HG03565 (cell line): ENCODE measurements around the gene MRPL37.
"Not testable (repeated sequence)": the region's sequence is repeated elsewhere in the genome, so short reads cannot be mapped to it uniquely, and the experiment has no call there.

Source experiments
- ATAC-seq: cut with Tn5 transposase; IDR thresholded peaks from one replicate; pipeline ENCODE4 v1.9.1; 2021; ENCODE audit warnings: mild to moderate bottlenecking, moderate library complexity; ENCODE audit not compliant: unreplicated experiment

MRPL37 gene

DNA sequence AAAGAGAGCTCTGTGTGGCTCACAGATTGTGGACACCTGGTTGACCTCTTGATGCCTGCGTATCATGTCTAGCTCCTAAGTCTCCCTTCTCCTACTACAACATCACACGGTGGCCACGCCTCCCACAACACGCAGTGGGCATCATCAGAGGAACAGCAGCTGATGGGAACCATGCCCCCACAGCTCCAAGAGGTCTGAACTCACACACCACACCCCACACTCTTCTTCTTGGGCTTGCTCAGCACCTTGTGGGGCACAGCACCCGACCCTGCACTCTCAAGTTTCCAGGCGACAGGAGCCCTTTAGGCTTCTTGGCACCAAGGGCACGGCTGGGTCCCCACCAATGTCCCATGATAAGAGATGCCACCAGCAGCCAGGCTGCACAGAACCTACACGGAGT is 28.4 kb upstream of the MRPL37 start:
- no peak for ATAC-seq

DNA sequence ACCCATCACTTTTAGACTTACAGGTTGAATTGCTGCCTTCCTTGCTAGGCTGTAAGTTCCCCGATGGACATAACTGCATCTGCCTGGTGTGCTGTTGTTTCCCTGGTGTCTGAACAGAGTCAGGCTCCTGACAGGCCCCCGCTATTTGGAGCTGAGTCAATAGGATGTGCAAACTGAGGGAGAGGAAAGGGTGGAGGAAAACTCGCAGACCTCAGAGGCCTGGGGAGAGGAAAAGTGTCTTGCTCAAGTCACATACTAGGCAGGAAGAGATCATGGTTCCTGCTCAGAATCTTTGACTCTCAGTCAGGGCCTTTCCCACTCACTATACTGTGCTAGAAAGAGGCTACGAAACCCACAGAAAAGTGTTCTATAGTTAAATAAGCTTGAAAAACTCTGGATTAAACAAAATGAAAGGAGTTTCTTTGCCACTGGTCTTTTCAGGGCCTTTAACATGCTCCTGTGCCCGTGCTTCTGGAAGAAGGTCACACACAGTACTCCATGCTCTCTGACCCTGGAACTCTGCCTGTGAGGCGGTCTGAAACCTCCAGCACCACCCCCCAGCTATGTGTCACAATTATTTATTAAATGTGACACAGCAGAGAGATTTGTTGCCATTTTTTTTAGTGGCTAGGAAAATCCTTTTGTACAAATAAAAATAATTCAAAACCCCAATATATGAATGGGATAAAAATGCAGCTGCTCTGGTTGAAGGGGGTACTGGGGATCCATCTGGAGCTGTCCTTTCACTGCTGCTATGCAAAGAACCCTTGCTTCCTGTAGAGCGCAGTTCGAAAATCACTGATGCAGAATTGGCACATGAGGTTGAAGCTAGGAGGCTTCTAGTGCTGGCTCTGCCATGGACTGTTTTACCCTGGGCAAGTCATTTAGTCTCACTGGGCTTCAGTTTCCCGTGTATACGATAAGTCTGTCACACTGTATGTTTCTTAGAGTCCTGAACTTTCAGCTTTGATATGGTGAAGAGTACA is 27.1 kb upstream of the MRPL37 start:
- no peak for ATAC-seq

DNA sequence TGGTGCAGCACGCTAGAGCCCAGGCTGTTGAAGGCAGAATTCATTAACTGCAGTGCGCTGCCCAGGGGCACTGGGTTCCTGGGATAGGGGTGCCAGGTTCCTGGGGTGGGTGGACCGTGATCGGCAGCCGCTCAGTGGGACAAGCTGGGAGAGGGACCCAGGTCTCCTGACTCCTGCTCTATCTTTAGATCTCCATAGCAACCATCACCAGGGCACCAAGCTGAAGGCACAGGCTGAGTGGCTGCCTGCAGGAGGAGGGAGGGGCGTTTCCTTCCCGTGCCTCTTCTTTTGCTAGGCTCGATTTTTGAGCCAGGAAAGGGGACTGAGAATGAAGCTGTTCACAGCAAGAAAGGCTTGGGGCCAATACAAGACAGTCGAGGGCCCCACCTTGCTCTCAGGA is 26.3 kb upstream of the MRPL37 start:
- no peak for ATAC-seq

DNA sequence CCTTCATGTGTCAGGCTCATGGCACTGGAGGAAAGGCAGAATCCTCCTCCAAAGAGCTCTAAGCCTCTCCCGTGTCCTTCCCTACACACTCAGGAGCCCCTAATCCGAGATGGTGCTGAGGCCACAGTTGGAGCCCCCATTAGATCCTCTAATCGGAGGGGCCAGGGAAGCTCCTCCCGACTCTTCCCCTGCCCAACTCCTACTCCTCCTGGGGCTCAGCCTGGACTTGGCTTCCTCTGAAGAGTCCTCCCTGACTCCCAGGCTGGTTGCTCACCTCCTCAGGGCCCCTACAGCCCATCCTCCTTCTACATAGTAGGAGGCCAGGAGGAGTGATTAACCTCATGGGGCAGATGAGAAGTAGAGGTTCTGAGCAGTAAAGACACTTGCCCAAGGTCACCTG is 25.9 kb upstream of the MRPL37 start:
- no peak for ATAC-seq

DNA sequence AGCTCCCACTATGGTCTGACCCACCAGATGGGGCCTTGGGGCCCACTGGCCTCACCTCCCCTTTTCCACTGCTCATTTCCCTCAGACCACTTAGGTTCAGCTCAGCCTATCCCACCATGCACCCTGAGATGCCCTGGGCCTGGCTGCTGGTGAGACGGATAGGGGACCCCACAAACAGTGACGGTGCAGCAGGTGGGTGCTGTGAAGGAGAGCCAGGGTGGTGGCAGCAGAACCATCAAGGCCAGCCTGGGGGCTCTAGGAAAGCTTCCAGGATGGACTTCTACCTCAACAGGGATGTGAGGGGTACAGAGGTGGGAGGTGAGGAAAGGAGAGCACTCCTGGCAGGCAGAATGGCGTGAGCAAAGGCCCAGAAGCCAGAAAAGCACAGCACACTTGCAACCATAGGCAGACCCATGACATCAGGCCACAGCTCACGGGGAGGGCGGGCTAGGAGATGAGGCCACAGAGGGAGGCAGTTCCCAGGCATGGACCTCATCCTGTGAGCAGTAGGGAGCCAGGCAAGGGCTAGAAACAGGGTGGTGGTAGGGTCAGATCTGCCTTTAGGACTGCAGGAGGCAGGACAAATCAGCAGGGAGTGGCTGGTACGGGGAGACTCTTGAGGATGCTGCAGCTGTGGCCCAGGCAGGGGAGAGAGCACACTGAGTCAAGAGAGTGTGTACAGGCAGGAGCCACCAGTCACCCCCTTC is 23.2 kb upstream of the MRPL37 start:
- no peak for ATAC-seq

DNA sequence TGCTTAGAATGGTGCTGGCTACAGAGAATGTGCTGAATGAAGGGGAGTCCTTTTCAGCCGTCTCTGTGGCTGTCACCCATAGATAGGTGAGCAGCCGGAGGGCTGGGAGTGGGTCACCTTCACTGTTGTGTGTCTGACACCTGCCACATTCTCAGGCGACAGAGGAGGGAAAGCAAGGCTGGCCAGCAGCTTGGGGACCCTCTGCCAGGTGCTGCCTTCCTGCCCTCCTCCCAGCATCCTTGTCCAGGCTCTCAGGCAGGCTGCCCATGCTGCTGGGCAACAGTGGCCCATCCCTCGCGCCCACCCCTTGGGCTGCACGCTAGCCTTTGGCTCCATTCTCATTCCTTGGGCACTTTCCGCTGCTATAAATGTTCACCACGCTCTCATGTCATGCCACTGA is 22.2 kb upstream of the MRPL37 start:
- ATAC-seq: no peak

DNA sequence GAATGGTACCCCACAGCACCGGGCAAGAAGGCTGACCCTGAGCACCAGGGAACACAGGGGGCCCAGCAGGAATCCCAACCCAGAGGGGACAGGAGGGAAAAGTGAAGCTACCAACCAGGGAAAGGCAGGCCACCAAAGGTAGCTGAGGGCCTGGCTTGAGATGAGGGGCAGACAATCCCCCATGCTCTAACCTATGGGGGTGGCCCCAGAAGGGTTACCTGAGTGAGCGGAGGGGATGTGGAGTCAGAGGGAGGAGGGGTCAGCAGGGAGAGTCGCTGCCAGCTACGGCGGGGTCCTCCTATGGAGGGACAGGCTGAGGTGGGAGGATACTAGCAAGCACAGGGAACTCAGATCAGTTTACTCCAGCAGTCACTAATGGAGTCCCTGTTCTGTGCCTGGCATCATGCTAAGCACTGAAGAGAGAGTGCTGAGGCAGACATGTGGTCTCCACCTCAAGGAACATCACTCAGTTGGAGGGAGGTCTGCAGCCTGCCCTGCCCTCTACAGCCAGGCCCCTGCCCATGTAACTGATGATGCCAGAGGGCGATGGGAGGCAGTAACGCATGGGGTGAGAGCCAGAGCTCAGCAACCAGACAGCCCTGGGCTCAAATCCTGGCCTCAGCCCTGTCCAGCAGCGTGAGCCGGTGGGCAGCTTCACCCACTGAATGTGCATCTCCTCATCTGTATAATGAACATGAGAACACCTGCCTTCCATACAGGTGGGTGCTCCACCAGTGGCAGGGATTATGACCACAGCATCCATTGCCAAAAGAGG is 21.5 kb upstream of the MRPL37 start:
- ATAC-seq: no peak

DNA sequence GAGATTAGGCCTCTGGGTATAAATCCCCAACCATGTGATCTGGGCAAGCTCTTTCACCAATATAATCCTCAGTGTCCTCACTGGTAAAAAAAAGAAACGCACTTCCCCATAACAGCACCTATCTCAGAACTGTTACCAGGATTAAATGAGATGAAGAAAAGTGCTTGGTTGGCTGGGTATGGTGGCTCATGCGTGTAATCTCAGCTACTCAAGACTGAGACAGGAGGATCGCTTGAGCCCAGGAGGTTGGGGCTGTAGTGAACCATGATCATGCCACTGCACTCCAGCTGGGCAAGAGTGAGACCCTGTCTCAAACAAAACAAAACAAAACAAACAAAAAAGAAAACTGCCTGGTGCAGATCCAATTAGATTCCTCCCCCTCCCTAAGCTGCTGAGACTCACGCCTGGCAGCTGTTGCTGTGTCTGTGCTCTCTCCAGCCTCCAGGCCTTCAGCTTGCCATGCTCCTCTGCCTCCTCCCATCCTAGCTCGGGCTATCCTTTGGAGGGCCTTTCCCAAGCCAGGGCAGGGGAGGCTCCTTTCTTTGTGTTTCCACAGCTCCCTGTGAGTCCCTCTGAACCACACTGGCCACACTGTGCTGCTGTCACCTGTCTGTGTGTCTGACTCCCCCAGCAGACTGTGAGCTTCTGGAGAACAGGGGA is 19.1 kb upstream of the MRPL37 start:
- no peak for ATAC-seq

DNA sequence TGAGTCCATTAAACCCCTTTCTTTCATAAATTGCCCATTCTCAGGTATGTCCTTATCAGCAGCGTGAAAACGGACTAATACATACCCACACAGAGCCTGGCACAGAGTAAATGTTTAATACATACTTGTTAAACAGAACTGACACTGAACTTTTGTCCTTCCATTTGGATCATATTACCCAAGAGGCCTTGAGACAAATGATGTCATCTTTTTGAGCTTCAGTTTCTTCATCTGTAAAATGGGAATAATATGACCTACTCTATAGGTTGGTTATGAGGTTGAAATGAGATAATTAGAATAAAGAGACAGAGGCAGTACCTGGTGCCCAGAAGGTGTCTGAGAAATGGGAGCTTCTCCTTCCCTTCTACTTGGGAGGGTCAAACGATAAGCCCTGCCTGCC is 13.9 kb upstream of the MRPL37 start:
- no peak for ATAC-seq

DNA sequence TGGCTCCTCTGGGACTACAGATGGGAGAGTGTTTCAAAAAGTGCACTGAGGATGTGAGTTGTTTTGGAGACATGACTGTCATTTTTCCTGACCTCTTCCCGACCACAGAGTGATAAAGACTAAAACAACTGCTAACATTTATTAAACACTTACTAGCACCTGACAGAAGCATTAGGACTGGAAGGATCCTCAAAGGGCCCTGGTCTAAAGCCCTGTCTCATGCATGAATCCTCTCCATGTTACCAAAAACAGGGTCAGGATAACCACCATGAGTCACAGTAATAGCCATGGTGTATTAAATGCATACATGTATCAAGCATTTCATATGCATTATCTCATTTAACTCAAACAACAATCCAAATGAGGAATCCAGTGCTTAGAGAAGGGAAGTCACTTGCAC is 11.7 kb upstream of the MRPL37 start:
- no peak for ATAC-seq

DNA sequence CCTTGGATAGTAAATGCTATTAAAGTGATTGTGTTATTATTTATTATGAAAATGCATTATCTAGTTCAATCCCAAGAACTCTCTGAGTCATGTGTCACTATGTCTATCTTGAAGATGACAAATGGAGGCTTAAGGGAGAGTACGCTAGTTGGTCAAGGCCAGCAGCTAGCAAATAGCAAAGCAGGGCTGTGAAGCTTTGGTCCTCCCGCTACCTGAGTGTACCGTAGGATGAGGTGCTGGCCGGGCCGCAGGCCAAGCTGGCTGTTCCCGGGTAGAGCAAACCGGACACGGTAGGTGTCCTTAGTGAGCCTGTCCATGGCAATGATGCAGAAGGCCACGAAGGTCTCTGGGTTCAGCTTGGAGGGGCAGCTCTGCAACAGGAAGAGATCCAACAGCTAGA is 9.4 kb upstream of the MRPL37 start:
- no peak for ATAC-seq

DNA sequence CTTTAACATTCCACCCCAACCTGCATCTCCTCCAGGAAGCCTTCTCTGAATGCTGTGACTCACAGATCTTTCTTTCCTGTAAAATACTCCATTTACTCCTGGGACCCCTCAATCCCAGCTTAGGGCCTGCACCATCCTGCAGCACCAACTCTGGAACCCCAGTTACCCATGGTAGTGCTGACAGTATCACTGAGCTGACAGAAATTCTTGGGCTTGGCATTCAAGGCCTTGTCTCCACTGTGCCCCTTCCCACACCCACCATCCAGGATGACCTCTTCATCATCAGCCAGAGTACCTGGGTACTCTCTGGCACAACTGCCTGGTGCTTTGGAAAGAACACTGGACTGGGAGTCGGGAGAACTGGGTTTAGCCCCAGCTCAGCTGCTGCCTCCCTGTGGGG is 8.4 kb upstream of the MRPL37 start:
- no peak for ATAC-seq

DNA sequence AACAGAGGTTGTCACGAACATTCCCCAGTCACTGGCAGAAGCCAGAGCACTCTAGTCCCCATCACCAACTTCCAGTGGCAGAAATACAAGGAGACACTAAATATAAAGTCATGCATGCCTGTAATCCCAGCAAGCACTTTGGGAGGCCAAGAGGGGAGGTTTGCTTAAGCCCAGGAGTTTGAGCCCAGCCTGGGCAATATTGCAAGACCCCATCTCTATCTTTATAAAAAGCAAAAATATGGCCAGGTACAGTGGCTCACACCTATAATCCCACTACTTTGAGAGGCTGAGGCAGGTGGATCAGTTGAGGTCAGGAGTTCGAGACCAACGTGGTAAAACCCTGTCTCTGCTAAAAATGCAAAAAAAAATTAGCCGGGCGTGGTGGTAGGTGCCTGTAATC is 6.5 kb upstream of the MRPL37 start:
- ATAC-seq: no peak

DNA sequence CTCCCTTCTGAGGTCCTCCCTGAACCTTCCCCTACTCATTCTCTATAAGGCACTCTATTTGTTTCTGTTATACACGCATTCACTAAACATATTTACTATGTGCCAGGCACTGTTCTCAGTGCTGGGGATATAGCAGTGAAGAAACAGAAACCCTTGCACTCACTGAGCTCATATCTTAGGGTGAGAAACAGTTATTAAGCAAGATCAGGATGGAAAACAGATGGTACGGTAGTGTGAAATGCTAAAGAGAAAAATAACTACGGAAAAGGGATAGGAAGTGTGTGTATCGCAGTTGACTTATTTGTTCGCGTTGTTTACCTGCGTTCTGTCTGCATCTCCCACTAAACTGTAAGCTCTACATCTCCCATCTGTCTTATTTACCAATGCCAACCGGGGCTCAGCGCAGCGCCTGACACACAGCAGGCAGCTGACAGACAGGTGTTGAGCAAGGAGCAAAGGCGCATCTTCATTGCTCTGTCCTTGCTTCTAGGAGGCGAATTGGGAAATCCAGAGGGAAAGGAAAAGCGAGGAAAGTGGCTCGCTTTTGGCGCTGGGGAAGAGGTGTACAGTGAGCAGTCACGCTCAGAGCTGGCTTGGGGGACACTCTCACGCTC is 709 bp upstream of the MRPL37 start:
- peak; percentile 2 for ATAC-seq

DNA sequence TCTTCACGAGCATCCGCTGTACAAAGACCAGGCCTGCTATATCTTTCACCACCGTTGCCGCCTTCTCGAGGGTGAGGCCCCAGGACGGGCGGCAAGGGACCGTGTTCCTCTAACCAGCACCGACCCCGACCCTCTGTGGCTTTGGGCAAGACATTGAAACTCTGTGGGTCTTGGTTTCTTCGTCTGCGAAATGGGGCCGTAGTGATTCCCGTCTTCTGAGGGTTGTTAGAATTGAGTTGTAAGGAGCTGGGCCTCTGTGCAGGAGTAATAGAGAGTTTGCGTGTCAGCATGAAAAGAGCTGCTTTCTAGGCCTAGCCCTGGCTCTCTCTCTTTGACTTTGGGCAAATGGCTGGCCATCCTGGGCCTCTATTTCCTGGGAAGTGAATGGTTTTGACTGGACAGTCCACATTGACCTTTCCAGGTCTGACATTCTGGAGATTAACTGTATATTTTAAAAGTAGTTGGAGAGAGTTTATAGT is 591 bp downstream of the MRPL37 start:
- no peak for ATAC-seq

DNA sequence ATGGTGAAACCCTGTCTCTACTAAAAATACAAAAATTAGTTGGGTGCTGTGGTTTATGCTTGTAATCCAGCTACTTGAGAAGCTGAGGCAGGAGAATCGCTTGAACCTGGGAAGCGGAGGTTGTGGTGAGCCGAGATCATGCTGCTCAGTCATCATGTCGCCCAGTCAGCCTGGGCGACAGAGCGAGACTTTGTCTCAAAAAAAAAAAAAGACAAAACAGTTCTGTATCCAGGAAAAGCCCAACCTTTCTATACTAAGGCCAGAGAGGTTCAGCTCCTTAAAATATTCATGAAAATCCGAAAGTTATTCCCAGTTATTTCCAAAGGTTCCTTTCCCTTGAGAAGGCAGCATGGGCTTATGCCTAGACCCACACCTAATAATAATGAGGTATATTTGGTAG is 4.2 kb downstream of the MRPL37 start:
- no peak for ATAC-seq

DNA sequence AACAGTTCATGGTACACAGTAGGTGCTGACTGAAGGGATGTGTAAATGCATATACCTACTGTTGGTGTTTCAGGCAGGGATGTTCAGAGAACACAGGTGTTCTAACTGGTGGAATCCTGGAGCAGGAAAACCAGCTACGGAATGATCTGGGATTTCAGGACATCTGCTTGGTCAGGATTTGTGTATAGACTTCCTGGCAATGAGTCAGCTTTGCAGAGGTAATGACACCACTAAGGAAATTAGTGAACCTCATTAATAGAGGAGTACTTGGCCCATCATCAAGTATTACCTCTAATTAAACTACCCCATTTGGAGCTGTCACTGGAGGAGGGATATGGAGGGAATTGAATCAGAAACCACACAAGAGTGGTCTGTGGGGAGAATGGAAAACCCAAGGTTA is 7.3 kb downstream of the MRPL37 start:
- ATAC-seq: no peak

DNA sequence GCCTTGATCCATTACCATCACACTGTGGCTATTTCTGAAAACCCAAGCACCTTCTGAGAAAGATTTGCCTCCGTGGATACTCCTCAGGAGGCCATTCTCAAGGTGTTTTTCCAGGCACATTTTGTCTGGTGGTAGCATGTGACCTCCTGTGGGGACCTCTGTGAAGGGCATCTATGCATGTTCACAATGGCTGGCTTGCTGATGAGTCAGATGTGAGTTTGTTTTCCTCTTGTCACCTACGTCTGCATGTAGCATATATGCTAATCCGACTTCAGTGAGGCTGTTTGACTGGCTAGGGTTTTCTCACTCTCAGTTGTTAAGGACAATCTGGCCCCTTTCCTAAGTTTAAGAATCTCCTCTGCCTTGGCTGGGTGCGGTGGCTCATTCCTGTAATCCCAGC is 7.9 kb downstream of the MRPL37 start:
- not testable (repeated sequence) for ATAC-seq

DNA sequence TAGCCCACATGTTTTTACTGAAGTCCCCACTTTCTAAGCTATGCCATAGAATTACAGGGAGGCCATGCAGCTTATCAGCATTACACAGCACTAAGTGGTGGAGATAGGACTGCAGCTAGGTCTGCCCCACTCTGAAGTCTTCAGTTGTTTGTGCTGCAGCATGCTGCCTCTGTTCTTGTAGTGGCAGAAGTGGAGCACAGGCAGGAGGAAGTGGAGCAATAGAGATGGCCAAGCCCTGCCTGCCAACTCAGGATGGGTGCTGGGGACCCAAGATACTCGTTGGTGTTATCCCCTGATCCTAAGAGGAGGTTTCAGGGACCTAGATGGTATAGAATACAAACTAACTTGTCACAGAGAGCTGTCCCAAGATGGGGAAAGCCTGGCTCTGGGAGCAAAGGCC is 12.9 kb downstream of the MRPL37 start:
- ATAC-seq: no peak

DNA sequence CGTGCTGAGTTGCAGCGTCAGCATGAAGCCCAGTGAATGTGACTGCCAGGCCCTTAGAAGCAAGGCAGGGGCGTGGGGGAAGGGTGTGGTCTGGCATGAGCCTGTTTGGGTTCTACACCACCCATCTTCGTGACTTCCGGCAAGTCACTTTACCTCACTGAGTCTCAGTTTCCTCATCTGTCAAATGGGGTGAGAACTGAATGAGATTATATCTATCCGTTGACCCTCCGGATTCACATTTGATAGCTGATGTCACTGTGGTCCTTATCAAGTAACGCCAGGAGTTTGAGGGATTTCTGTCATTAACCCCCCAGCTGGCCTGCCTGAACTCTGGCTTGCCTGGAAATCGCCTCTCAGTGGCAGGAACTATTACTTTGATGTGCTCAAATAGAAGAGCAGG is 15.6 kb downstream of the MRPL37 start:
- no peak for ATAC-seq
